A549 (cell line): ENCODE measurements around the gene DMBT1. TPM values are rescaled to one million over a fixed set of nuclear protein-coding genes. Genes with fewer than 3 reads are reported as not detected.

Experiments
- ATAC-seq, 2 experiments: fragments of 200-7000 bp in 1 of 2; fragments of >200 bp in 1 of 2; cut with Nextera tagmentation in 1 of 2; cut with Tn5 transposase in 1 of 2; 3 replicates each; pipeline versions ENCODE4 v1.8.0 to v1.9.1; 2018 to 2020; ENCODE audit warnings: mild to moderate bottlenecking in 1 of 2, moderate library complexity in 1 of 2
- CTCF ChIA-PET: fragments of 300-600 bp; sonication (Branson Sonifier 250); formaldehyde crosslinking; extraction: SDS; loops from one replicate; lab custom pipeline; 2021; ENCODE audit warnings: antibody characterized with exemption, inconsistent platforms; lab: Yijun Ruan, JAX
- POLR2A ChIA-PET: fragments of 350-600 bp; formaldehyde crosslinking; extraction: SDS; loops from one replicate; lab custom pipeline; 2021; ENCODE audit warnings: antibody characterized with exemption, inconsistent platforms; lab: Yijun Ruan, JAX
- DNase-seq, 2 experiments: peaks; one replicate each; pipeline versions ENCODE4 v3.0.0 to v3.0.0-alpha.2; 2011 to 2016; ENCODE audit warnings: low read depth in 1 of 2, low spot score in 1 of 2
- FAIRE-seq: peaks from 2 replicates; lab custom pipeline; 2011; peaks lifted over from hg19 to GRCh38; lab: Jason Lieb, UNC
- H3K27ac ChIP-seq, 2 experiments: fragments of >200 bp; sonication (Bioruptor Twin); formaldehyde crosslinking; 3 replicates each; pipeline ENCODE4 v1.5.1; 2016 to 2017
- H3K4me1 ChIP-seq: fragments of >200 bp; sonication (Bioruptor Twin); formaldehyde crosslinking; 3 replicates; pipeline ENCODE4 v1.6.1; 2016
- H3K4me2 ChIP-seq: fragments of >200 bp; sonication (Bioruptor Twin); formaldehyde crosslinking; 3 replicates; pipeline ENCODE4 v1.6.1; 2016
- H3K4me3 ChIP-seq: fragments of >200 bp; sonication (Bioruptor Twin); formaldehyde crosslinking; 3 replicates; pipeline ENCODE4 v1.5.1; 2016
- H3K9me3 ChIP-seq: fragments of >200 bp; sonication (Bioruptor Twin); formaldehyde crosslinking; 3 replicates; pipeline ENCODE4 v1.6.1; 2016
- CHD2 ChIP-seq: fragments of 150-350 bp; IDR thresholded peaks from 2 replicates; pipeline ENCODE4 v1.6.1; 2014; ENCODE audit warnings: low read length; ENCODE audit not compliant: partially characterized antibody
- E2F6 ChIP-seq: IDR thresholded peaks from 2 replicates; pipeline ENCODE4 v1.6.1; 2012; ENCODE audit warnings: low read depth, borderline replicate concordance
- ELK1 ChIP-seq: fragments of 150-350 bp; IDR thresholded peaks from 2 replicates; pipeline ENCODE4 v1.6.1; 2014; ENCODE audit warnings: low read depth, mild to moderate bottlenecking, low read length
- ESRRA ChIP-seq: fragments of 150-350 bp; IDR thresholded peaks from 2 replicates; pipeline ENCODE4 v1.6.1; 2014; ENCODE audit warnings: mild to moderate bottlenecking, low read length, borderline replicate concordance
- FOSB ChIP-seq: fragments of 250-450 bp; sonication (Bioruptor Pico); IDR thresholded peaks from 2 replicates; pipeline ENCODE4 v1.5.0; 2020; ENCODE audit warnings: mild to moderate bottlenecking, moderate library complexity
- FOSL2 ChIP-seq, 2 experiments: fragments of 450-650 bp in 1 of 2; fragments of >200 bp in 1 of 2; sonication (Bioruptor Twin) in 1 of 2; formaldehyde crosslinking; IDR thresholded peaks; 2 replicates each; pipeline versions ENCODE4 v1.5.0 to v1.6.1; 2016 to 2020; ENCODE audit warnings: mild to moderate bottlenecking in 1 of 2, moderate library complexity in 1 of 2
- FOXS1 ChIP-seq: fragments of 250-450 bp; sonication (Bioruptor Pico); IDR thresholded peaks from 2 replicates; pipeline ENCODE4 v1.5.0; 2020; ENCODE audit warnings: mild to moderate bottlenecking, moderate library complexity
- HEYL ChIP-seq: fragments of 250-450 bp; sonication (Bioruptor Pico); IDR thresholded peaks from 2 replicates; pipeline ENCODE4 v1.8.0; 2021; ENCODE audit warnings: mild to moderate bottlenecking, moderate library complexity
- JUN ChIP-seq, 2 experiments: fragments of >200 bp; sonication (Bioruptor Twin); formaldehyde crosslinking; IDR thresholded peaks; 2 replicates in 1 of 2; 3 replicates in 1 of 2; pipeline ENCODE4 v1.6.1; 2016 to 2017
- KDM5A ChIP-seq: fragments of 200-600 bp; sonication (generic); IDR thresholded peaks from 2 replicates; pipeline ENCODE4 v1.6.1; 2016; ENCODE audit warnings: antibody characterized with exemption, mild to moderate bottlenecking
- NPAS2 ChIP-seq: fragments of 250-450 bp; sonication (Bioruptor Pico); IDR thresholded peaks from 2 replicates; pipeline ENCODE4 v1.8.0; 2022; ENCODE audit warnings: mild to moderate bottlenecking, moderate library complexity, borderline replicate concordance
- POLR2A ChIP-seq: IDR thresholded peaks from 2 replicates; pipeline ENCODE4 v1.6.1; 2012; ENCODE audit warnings: mild to moderate bottlenecking, low read length
- RARB ChIP-seq: fragments of 250-450 bp; sonication (Bioruptor Pico); IDR thresholded peaks from 2 replicates; pipeline ENCODE4 v1.8.0; 2021; ENCODE audit warnings: mild to moderate bottlenecking, moderate library complexity
- RCOR1 ChIP-seq: fragments of 150-350 bp; IDR thresholded peaks from 2 replicates; pipeline ENCODE4 v1.6.1; 2014; ENCODE audit warnings: antibody characterized with exemption, low read length, low read depth
- RFX5 ChIP-seq: fragments of 450-650 bp; IDR thresholded peaks from 2 replicates; pipeline ENCODE4 v1.7.1; 2014; ENCODE audit warnings: antibody characterized with exemption, mild to moderate bottlenecking, moderate library complexity
- SREBF2 ChIP-seq: fragments of 450-650 bp; IDR thresholded peaks from 2 replicates; pipeline ENCODE4 v1.6.1; 2014; ENCODE audit warnings: mild to moderate bottlenecking, moderate library complexity
- TFCP2L1 ChIP-seq: fragments of 250-450 bp; sonication (Bioruptor Pico); IDR thresholded peaks from 2 replicates; pipeline ENCODE4 v1.5.0; 2021; ENCODE audit warnings: mild to moderate bottlenecking
- ZFP36 ChIP-seq: fragments of 450-650 bp; IDR thresholded peaks from 2 replicates; pipeline ENCODE4 v1.6.1; 2014; ENCODE audit warnings: borderline replicate concordance; ENCODE audit not compliant: partially characterized antibody
- ZNF302 ChIP-seq: fragments of 250-450 bp; sonication (Bioruptor Pico); IDR thresholded peaks from 2 replicates; pipeline ENCODE4 v1.9.0; 2021; ENCODE audit warnings: inconsistent platforms, mild to moderate bottlenecking, moderate library complexity
- WGBS: methylation state at CpG from one replicate; pipeline ENCODE4 v1.1.6; 2017; ENCODE audit errors: missing lambda C conversion rate; 5-methylcytosine and 5-hydroxymethylcytosine counted together
- polyA plus RNA-seq, 4 experiments: library from polyadenylated mRNA; depleted of rRNA in 3 of 4; stranded (reverse); fragments of >200 nt; fragmentation: RNase III in 1 of 4; extraction: RNeasy Plus Mini Kit Qiagen cat#74134 plus additional on column Dnase treatment in 1 of 4; gene quantifications; 2 replicates in 3 of 4; 3 replicates in 1 of 4; pipeline ENCODE4 v1.2.3, GENCODE V29; 2011 to 2017
- TF ChIP-seq, protein P1 (sequence below): fragments of 250-450 bp; sonication (Bioruptor Pico); IDR thresholded peaks from 2 replicates; pipeline ENCODE4 v1.5.0; 2021; ENCODE audit warnings: mild to moderate bottlenecking, moderate library complexity, borderline replicate concordance
- TF ChIP-seq, protein P2 (sequence below): IDR thresholded peaks from 2 replicates; pipeline ENCODE4 v1.6.1; 2012
- TF ChIP-seq, protein P3 (sequence below): IDR thresholded peaks from 2 replicates; pipeline ENCODE4 v1.6.1; 2012

The DMBT1 gene
- polyA plus RNA-seq, 2 of the 4 experiments (the other 2 are of a cell fraction) = 0.01 to 0.03 TPM

GRCh38 chr10:122525788-122526187, 34.8 kb upstream of the DMBT1 start (continued):
- no peak for TF ChIP-seq FOSL2 (IDR thresholded peaks at IDR 0.05)
- no peak for TF ChIP-seq FOSL2 (CRISPR knock-in tag; IDR thresholded peaks at IDR 0.05)
- TF ChIP-seq HEYL = no peak
- no peak for TF ChIP-seq RFX5

DNA sequence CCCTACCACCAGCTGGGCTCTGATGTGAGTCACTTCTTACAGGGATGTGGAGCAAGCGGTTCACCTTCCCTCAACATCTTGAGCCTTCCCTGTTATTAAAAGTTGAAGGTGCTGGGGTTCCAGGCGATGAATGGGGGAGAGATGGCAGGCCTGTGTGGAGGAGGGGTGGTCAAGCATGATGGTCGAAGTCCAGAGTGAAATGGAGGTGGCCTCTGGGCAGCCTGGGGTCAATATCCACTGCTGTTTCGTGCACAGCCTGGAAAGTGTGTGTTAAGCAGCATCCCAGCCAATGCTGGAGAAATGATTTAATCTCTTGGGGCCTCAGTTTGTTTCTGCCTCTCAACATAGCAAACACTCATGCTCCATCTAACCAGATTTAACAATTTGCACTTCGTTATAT, 33.7 kb upstream of the DMBT1 start:
- no peak overlapping the region for H3K4me3 ChIP-seq
- no peak overlapping the region for H3K27ac ChIP-seq
- 26% methylated on average over 5 of the region's 5 CpGs for WGBS
- ChIA-PET POLR2A (no interaction called here), CTCF (no interaction called here)
- ATAC-seq (no peak), FAIRE-seq (no peak), DNase-seq (no peak)
- TF ChIP-seq KDM5A (no peak), E2F6 (no peak), ESRRA (no peak), RCOR1 (no peak), RARB (CRISPR knock-in tag) (no peak), ZFP36 (no peak), JUN (IDR thresholded peaks at IDR 0.05) (no peak), CHD2 (no peak), SREBF2 (no peak)
- TF ChIP-seq, protein P1, sequence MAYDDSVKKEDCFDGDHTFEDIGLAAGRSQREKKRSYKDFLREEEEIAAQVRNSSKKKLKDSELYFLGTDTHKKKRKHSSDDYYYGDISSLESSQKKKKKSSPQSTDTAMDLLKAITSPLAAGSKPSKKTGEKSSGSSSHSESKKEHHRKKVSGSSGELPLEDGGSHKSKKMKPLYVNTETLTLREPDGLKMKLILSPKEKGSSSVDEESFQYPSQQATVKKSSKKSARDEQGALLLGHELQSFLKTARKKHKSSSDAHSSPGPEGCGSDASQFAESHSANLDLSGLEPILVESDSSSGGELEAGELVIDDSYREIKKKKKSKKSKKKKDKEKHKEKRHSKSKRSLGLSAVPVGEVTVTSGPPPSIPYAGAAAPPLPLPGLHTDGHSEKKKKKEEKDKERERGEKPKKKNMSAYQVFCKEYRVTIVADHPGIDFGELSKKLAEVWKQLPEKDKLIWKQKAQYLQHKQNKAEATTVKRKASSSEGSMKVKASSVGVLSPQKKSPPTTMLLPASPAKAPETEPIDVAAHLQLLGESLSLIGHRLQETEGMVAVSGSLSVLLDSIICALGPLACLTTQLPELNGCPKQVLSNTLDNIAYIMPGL (CRISPR knock-in tag) = no peak
- TF ChIP-seq, protein P2, sequence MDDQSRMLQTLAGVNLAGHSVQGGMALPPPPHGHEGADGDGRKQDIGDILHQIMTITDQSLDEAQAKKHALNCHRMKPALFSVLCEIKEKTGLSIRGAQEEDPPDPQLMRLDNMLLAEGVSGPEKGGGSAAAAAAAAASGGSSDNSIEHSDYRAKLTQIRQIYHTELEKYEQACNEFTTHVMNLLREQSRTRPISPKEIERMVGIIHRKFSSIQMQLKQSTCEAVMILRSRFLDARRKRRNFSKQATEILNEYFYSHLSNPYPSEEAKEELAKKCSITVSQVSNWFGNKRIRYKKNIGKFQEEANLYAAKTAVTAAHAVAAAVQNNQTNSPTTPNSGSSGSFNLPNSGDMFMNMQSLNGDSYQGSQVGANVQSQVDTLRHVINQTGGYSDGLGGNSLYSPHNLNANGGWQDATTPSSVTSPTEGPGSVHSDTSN = no peak
- TF ChIP-seq, protein P3, sequence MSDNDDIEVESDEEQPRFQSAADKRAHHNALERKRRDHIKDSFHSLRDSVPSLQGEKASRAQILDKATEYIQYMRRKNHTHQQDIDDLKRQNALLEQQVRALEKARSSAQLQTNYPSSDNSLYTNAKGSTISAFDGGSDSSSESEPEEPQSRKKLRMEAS = no peak
- peaks cover 3% of the 10 kb centered on the region; the same call in 1 of the 3 replicates for H3K4me1 ChIP-seq
- H3K9me3 ChIP-seq = peaks cover 8% of the 10 kb centered on the region
- H3K4me2 ChIP-seq = no peak overlapping the region

- no peak for DNase-seq
- no peak for FAIRE-seq
- WGBS = 49% methylated on average over 11 of the region's 11 CpGs
- ATAC-seq = no peak
- H3K4me3 ChIP-seq = no peak overlapping the region
- H3K4me2 ChIP-seq = no peak overlapping the region
- peaks cover 7% of the 10 kb centered on the region; the same call in 1 of the 3 replicates for H3K4me1 ChIP-seq
- TF ChIP-seq NPAS2 (CRISPR knock-in tag) = no peak
- TF ChIP-seq FOXS1 (CRISPR knock-in tag) = no peak
- ChIA-PET CTCF (interaction anchor here (1.1 to 1.5 kb wide), 2 partner anchors 35 to 36 kb away, joined by 3 to 6 read pairs; no protein-coding TSS in a partner anchor), POLR2A (no interaction called here)
- no peak overlapping the region for H3K27ac ChIP-seq
- H3K9me3 ChIP-seq = no peaks in the 10 kb centered on the region
These were observed 30.4 kb upstream of the DMBT1 start for GRCh38 chr10:122530177-122530576.

- FAIRE-seq = no peak
These were observed 29.3 kb upstream of the DMBT1 start for GRCh38 chr10:122531261-122531660.

More at GRCh38 chr10:122531261-122531660, 29.3 kb upstream of the DMBT1 start:
- no peak for ATAC-seq
- POLR2A ChIA-PET = no interaction called here
- Histone ChIP-seq H3K4me2 (no peak overlapping the region), H3K27ac (no peak overlapping the region), H3K9me3 (no peaks in the 10 kb centered on the region), H3K4me3 (no peak overlapping the region), H3K4me1 (peaks cover 7% of the 10 kb centered on the region; the same call in 1 of the 3 replicates)
- CTCF ChIA-PET = interaction anchor here (1.5 kb wide), 1 partner anchor 34 kb away, joined by 6 read pairs; no protein-coding TSS in a partner anchor
- DNase-seq = no peak
- 51% methylated on average over 5 of the region's 5 CpGs for WGBS
- TF ChIP-seq, protein P1 (CRISPR knock-in tag) = no peak
- TF ChIP-seq RFX5 (no peak), FOSB (CRISPR knock-in tag) (no peak), POLR2A (no peak), ZNF302 (CRISPR knock-in tag) (no peak), TFCP2L1 (CRISPR knock-in tag) (no peak), ELK1 (no peak), HEYL (no peak), SREBF2 (no peak)
